Progenitor cell of endocrine pancreas (in vitro differentiated cells): Measurements from ENCODE around the gene BCKDHB. TPM values are rescaled to one million over a fixed set of nuclear protein-coding genes. Genes with fewer than 3 reads are reported as not detected.

Experiments used
- DNase-seq: peaks from one replicate; pipeline ENCODE4 v3.0.0; 2021; ENCODE audit warnings: low spot score; ENCODE audit not compliant: unreplicated experiment
- H3K27ac Mint-ChIP-seq: 2 replicates; pipeline ENCODE4 v1.8.0; 2021; ENCODE audit warnings: mild to moderate bottlenecking, moderate library complexity, mixed read lengths
- H3K27me3 Mint-ChIP-seq: 2 replicates; pipeline ENCODE4 v1.8.0; 2021; ENCODE audit warnings: mixed read lengths
- H3K36me3 Mint-ChIP-seq: 2 replicates; pipeline ENCODE4 v1.8.0; 2022; ENCODE audit warnings: mixed read lengths; ENCODE audit not compliant: insufficient read depth
- H3K4me1 Mint-ChIP-seq: 2 replicates; pipeline ENCODE4 v1.8.0; 2021; ENCODE audit warnings: low read depth, mixed read lengths
- H3K4me3 Mint-ChIP-seq: 2 replicates; pipeline ENCODE4 v1.8.0; 2021; ENCODE audit warnings: low read depth, mild to moderate bottlenecking, moderate library complexity, mixed read lengths
- H3K9me3 Mint-ChIP-seq: 2 replicates; pipeline ENCODE4 v1.8.0; 2021; ENCODE audit warnings: low read depth, mixed read lengths
- CTCF ChIP-seq: fragments of 200-600 bp; sonication (generic); IDR thresholded peaks from one replicate; pipeline ENCODE4 v1.5.0; 2021; ENCODE audit warnings: antibody characterized with exemption, mild to moderate bottlenecking; ENCODE audit not compliant: unreplicated experiment
- total RNA-seq: library from RNA; stranded (reverse); gene quantifications from 2 replicates; pipeline ENCODE4 v1.2.1, GENCODE V29; 2021

Gene BCKDHB
- total RNA-seq, 1 donor from 2014 or later, result 30.7 TPM

- Mint-ChIP-seq H3K4me1 (no peaks in the 10 kb centered on the region), H3K9me3 (peaks cover 24% of the 10 kb centered on the region), H3K4me3 (no peak overlapping the region), H3K27ac (no peak overlapping the region), H3K27me3 (no peaks in the 10 kb centered on the region), H3K36me3 (peaks cover 19% of the 10 kb centered on the region)
- TF ChIP-seq CTCF, result no peak
- DNase-seq, result no peak
Measured at GRCh38 chr6:80314531-80314930, 208.1 kb downstream of the BCKDHB start.

DNA sequence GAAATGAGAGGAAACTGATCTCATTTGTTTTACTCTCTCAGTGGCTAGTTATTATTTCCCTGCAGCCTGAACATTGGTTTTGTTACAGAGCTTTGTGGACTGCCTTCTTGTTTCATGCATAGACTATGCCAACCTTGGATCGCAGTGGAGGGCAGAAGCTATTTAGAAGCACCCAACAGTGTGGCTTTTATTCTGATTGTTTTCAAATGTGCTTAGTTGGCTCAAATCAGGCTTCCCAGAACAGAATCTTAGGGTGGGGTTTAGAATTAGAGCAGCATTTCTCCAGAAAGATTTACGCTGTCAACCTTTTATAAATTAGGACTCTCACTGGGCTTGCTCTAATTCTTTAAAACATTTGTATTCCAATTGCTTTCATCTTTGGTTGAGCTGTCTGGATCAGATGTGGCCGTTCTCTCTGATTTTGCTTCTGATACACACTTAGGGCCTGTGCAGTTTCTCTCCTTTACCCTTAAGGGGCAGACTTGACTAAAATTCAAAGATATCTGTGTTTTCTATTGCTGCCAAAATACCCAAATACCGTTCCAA, 210.3 kb downstream of the BCKDHB start:
- Mint-ChIP-seq H3K36me3 (peaks cover 12% of the 10 kb centered on the region), H3K9me3 (peaks cover 15% of the 10 kb centered on the region), H3K27me3 (no peaks in the 10 kb centered on the region), H3K4me3 (no peak overlapping the region), H3K27ac (no peak overlapping the region), H3K4me1 (no peaks in the 10 kb centered on the region)
- DNase-seq, result no peak
- no peak for TF ChIP-seq CTCF

- no peak overlapping the region for H3K4me3 Mint-ChIP-seq
- TF ChIP-seq CTCF, result no peak
- no peaks in the 10 kb centered on the region for H3K36me3 Mint-ChIP-seq
- no peak overlapping the region for H3K27ac Mint-ChIP-seq
- H3K9me3 Mint-ChIP-seq, result no peaks in the 10 kb centered on the region
- H3K4me1 Mint-ChIP-seq, result no peaks in the 10 kb centered on the region
- DNase-seq, result no peak
- H3K27me3 Mint-ChIP-seq, result no peaks in the 10 kb centered on the region
Measured at GRCh38 chr6:80319196-80319595, 212.7 kb downstream of the BCKDHB start.

- no peak overlapping the region for H3K27ac Mint-ChIP-seq
- H3K4me1 Mint-ChIP-seq, result no peaks in the 10 kb centered on the region
- H3K36me3 Mint-ChIP-seq, result no peaks in the 10 kb centered on the region
- H3K9me3 Mint-ChIP-seq, result no peaks in the 10 kb centered on the region
- H3K4me3 Mint-ChIP-seq, result no peak overlapping the region
- no peaks in the 10 kb centered on the region for H3K27me3 Mint-ChIP-seq
- DNase-seq, result no peak
- TF ChIP-seq CTCF, result no peak
Measured at GRCh38 chr6:80321011-80321410, 214.5 kb downstream of the BCKDHB start.

- Mint-ChIP-seq H3K27me3 (no peaks in the 10 kb centered on the region), H3K9me3 (no peaks in the 10 kb centered on the region), H3K36me3 (peaks cover 2% of the 10 kb centered on the region), H3K4me3 (no peak overlapping the region), H3K4me1 (no peaks in the 10 kb centered on the region), H3K27ac (no peak overlapping the region)
- no peak for DNase-seq
- TF ChIP-seq CTCF, result no peak
Measured at GRCh38 chr6:80325742-80326141, 219.3 kb downstream of the BCKDHB start.
